GM12873 (cell line): ENCODE measurements around the gene RFT1.

ENCODE experiments used
- TF ChIP-seq, protein P1 (sequence below): IDR thresholded peaks from 2 replicates; pipeline ENCODE4 v1.5.1; 2012; ENCODE audit warnings: low read depth, mild to moderate bottlenecking, moderate library complexity, low read length, control low read depth; ENCODE audit not compliant: insufficient read depth; ENCODE audit errors: missing control alignments

The RFT1 gene

GRCh38 chr3:53151465-53151864 lies 21.2 kb upstream of the RFT1 start:
- TF ChIP-seq, protein P1, sequence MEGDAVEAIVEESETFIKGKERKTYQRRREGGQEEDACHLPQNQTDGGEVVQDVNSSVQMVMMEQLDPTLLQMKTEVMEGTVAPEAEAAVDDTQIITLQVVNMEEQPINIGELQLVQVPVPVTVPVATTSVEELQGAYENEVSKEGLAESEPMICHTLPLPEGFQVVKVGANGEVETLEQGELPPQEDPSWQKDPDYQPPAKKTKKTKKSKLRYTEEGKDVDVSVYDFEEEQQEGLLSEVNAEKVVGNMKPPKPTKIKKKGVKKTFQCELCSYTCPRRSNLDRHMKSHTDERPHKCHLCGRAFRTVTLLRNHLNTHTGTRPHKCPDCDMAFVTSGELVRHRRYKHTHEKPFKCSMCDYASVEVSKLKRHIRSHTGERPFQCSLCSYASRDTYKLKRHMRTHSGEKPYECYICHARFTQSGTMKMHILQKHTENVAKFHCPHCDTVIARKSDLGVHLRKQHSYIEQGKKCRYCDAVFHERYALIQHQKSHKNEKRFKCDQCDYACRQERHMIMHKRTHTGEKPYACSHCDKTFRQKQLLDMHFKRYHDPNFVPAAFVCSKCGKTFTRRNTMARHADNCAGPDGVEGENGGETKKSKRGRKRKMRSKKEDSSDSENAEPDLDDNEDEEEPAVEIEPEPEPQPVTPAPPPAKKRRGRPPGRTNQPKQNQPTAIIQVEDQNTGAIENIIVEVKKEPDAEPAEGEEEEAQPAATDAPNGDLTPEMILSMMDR: no peak

GRCh38 chr3:53150247-53151085 lies 20.2 kb upstream of the RFT1 start:
- TF ChIP-seq, protein P1: no peak

- TF ChIP-seq, protein P1: no peak
These were observed 19.5 kb upstream of the RFT1 start for GRCh38 chr3:53149699-53150098.

DNA sequence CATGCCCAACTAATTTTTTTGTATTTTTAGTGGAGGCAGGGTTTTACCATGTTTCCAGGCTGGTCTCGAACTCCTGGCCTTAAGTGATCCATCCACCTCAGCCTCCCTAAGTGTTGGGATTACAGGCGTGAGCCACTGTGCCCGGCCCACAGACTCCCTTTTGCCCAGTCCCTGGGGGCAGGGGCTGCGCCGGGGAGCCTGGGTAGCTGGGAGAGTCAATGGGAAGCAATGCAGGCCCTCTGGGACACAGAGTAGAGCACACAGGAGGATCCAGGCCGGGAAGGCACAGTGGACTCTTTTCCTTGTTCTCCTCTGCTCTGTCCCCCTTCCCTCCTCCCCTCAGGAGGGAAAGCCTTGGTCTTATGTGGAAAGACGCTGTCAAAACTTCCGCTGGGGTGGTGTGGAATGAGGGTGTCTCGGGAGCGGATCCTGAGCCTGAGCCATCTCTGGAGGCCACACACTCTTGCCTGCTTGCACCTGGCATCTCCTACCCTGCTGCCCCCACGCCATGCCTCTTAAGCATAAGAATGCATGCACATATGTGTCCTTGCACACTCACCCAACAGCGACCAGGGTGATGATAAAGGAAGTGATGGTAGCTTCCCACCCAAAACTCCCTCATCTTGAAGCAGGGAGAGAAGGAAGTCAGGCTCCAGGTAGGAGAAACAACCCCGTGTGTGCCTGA lies 18.9 kb upstream of the RFT1 start:
- TF ChIP-seq, protein P1: no peak

DNA sequence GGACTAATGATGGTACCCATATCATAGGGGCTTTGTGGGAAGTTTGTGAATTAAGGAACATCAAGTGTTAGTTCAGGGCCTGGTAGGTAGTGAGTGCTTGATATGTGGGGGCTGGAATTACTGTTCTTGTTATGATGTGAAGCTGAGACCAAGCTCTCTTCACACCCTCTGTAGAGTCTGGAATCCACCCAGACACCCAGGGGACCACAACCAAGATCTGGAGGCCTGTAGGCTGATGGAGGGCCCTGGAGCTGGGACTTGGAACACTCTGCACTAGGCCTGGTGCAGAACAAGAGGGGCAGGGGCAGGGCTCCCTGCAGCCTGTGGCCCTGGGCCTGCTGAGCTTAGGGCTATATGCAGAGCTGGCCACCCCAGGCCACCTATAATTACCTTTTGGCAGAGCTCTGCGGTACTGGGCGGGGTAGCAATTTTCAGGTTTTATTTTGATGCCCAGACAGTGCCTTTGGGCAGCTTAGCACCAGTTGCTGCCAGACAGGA lies 17.7 kb upstream of the RFT1 start:
- TF ChIP-seq, protein P1: no peak

GRCh38 chr3:53147151-53147902 lies 17.1 kb upstream of the RFT1 start:
- TF ChIP-seq, protein P1: no peak
